Measurements from ENCODE around the gene SMCO1.
"Not testable (repeated sequence)": the region's sequence is repeated elsewhere in the genome, so short reads cannot be mapped to it uniquely, and the experiment has no call there.

The SMCO1 gene

DNA sequence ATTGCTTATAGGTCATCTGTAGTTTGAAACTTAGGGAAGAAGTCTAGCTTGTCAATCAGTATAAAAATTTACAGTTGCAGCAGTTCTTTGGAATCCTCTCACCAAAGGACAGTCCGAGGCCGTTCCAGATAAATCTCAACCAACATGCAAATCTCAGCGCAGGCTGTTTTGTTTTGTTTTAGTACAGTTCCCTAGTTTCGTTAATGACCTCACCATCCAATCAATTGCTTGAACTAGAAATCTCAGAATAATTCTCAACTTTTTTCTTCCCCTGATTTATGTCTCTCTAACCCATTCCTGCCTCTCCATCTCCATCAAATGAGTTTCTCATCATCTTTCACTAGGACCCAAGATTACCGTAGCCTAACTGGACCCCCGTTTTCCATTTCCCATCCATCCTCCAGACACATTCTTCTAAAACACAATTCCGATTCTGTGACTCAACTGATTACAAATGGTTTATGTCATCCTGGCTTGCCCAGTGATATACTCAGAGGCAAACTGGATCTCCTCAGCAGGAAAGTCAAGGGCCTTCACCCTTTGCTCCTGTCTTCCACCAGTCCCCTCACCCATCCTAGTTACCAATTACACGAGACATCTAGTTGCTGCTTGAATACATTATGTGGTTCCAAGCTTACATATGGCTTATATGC lies 1.3 kb downstream of the SMCO1 start:
- peaks cover 10% of the 10 kb centered on the region for H3K9me3 ChIP-seq (ENCODE audit: insufficient read depth, low read length)
- no peak for TF ChIP-seq ZNF274 (IDR thresholded peaks at IDR 0.05; ENCODE audit: low read depth, low read length)
- TF ChIP-seq YY1 (IDR thresholded peaks at IDR 0.05; ENCODE audit: insufficient read depth, insufficient read length), result no peak
- TF ChIP-seq SUZ12 (IDR thresholded peaks at IDR 0.05; ENCODE audit: extremely low read depth, insufficient read depth, insufficient read length), result no peak
- no peak for DNase-seq (ENCODE audit: low read depth, low spot score)
- H3K9ac ChIP-seq (ENCODE audit: insufficient read length, low read depth), result no peak overlapping the region
- H3K27me3 ChIP-seq (ENCODE audit: insufficient read depth, insufficient read length), result no peaks in the 10 kb centered on the region
- no peaks in the 10 kb centered on the region for H3K4me1 ChIP-seq (ENCODE audit: insufficient read depth, insufficient read length)
- no peaks in the 10 kb centered on the region for H3K36me3 ChIP-seq (ENCODE audit: insufficient read depth, insufficient read length, low read length)
- no peak overlapping the region for H3K4me3 ChIP-seq (ENCODE audit: insufficient read length, low read depth)

GRCh38 chr3:196511646-196512425 lies 3.3 kb downstream of the SMCO1 start:
- not testable (repeated sequence) for H3K9me3 ChIP-seq (ENCODE audit: insufficient read depth, low read length); DNase-seq (ENCODE audit: low read depth, low spot score); H3K27me3 ChIP-seq (ENCODE audit: insufficient read depth, insufficient read length); H3K4me1 ChIP-seq (ENCODE audit: insufficient read depth, insufficient read length); H3K4me3 ChIP-seq (ENCODE audit: insufficient read length, low read depth); H3K9ac ChIP-seq (ENCODE audit: insufficient read length, low read depth); H3K36me3 ChIP-seq (ENCODE audit: insufficient read depth, insufficient read length, low read length)

DNA sequence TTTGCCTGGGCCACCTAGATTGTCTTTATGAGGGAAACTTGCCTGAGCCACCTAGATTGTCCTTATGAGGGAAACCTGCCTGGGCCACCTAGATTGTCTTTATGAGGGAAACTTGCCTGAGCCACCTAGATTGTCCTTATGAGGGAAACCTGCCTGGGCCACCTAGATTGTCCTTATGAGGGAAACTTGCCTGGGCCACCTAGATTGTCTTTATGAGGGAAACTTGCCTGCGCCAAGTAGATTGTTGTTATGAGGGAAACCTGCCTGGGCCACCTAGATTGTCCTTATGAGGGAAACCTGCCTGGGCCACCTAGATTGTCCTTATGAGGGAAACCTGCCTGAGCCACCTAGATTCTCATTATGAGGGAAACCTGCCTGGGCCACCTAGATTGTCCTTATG lies 4.0 kb downstream of the SMCO1 start:
- H3K9ac ChIP-seq (ENCODE audit: insufficient read length, low read depth); H3K4me3 ChIP-seq (ENCODE audit: insufficient read length, low read depth); H3K4me1 ChIP-seq (ENCODE audit: insufficient read depth, insufficient read length); H3K36me3 ChIP-seq (ENCODE audit: insufficient read depth, insufficient read length, low read length); H3K27me3 ChIP-seq (ENCODE audit: insufficient read depth, insufficient read length); H3K9me3 ChIP-seq (ENCODE audit: insufficient read depth, low read length); DNase-seq (ENCODE audit: low read depth, low spot score): not testable (repeated sequence)

- H3K4me1 ChIP-seq (ENCODE audit: insufficient read depth, insufficient read length), result no peaks in the 10 kb centered on the region
- H3K4me3 ChIP-seq (ENCODE audit: insufficient read length, low read depth), result no peak overlapping the region
- no peaks in the 10 kb centered on the region for H3K36me3 ChIP-seq (ENCODE audit: insufficient read depth, insufficient read length, low read length)
- DNase-seq (ENCODE audit: low read depth, low spot score), result no peak
- H3K9me3 ChIP-seq (ENCODE audit: insufficient read depth, low read length), result peaks cover 7% of the 10 kb centered on the region; the same call in 1 of the 2 replicates
- TF ChIP-seq SUZ12 (IDR thresholded peaks at IDR 0.05; ENCODE audit: extremely low read depth, insufficient read depth, insufficient read length) (no peak), ZNF274 (IDR thresholded peaks at IDR 0.05; ENCODE audit: low read depth, low read length) (no peak), YY1 (IDR thresholded peaks at IDR 0.05; ENCODE audit: insufficient read depth, insufficient read length) (no peak)
- no peak overlapping the region for H3K9ac ChIP-seq (ENCODE audit: insufficient read length, low read depth)
- no peaks in the 10 kb centered on the region for H3K27me3 ChIP-seq (ENCODE audit: insufficient read depth, insufficient read length)
These were observed 8.5 kb downstream of the SMCO1 start for GRCh38 chr3:196506687-196507086.

GRCh38 chr3:196504556-196504955 lies 10.6 kb downstream of the SMCO1 start:
- Histone ChIP-seq H3K9ac (ENCODE audit: insufficient read length, low read depth) (peak overlapping the region; percentile 77), H3K36me3 (ENCODE audit: insufficient read depth, insufficient read length, low read length) (peaks cover 8% of the 10 kb centered on the region), H3K9me3 (ENCODE audit: insufficient read depth, low read length) (peaks cover 7% of the 10 kb centered on the region; the same call in 1 of the 2 replicates), H3K4me1 (ENCODE audit: insufficient read depth, insufficient read length) (peaks cover 2% of the 10 kb centered on the region), H3K4me3 (ENCODE audit: insufficient read length, low read depth) (no peak overlapping the region), H3K27me3 (ENCODE audit: insufficient read depth, insufficient read length) (no peaks in the 10 kb centered on the region)
- DNase-seq (ENCODE audit: low read depth, low spot score), result no peak
- TF ChIP-seq YY1 (IDR thresholded peaks at IDR 0.05; ENCODE audit: insufficient read depth, insufficient read length) (no peak), ZNF274 (IDR thresholded peaks at IDR 0.05; ENCODE audit: low read depth, low read length) (no peak), SUZ12 (IDR thresholded peaks at IDR 0.05; ENCODE audit: extremely low read depth, insufficient read depth, insufficient read length) (no peak)

DNA sequence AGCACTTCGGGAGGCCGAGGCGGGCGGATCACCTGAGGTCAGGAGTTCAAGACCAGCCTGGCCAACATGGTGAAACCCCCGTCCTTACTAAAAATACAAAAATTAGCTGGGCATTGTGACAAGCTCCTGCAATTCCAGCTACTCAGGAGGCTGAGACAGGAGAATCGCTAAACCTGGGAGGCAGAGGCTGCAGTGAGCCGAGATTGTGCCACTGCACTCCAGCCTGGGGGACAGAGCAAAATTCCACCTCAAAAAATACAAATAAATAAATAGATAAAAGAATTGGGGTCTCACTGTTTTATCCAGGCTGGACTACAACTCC lies 11.1 kb downstream of the SMCO1 start:
- not testable (repeated sequence) for H3K4me1 ChIP-seq (ENCODE audit: insufficient read depth, insufficient read length); H3K9me3 ChIP-seq (ENCODE audit: insufficient read depth, low read length); H3K27me3 ChIP-seq (ENCODE audit: insufficient read depth, insufficient read length); DNase-seq (ENCODE audit: low read depth, low spot score)
- Histone ChIP-seq H3K4me3 (ENCODE audit: insufficient read length, low read depth) (peak overlapping the region; percentile 9), H3K36me3 (ENCODE audit: insufficient read depth, insufficient read length, low read length) (peaks cover 12% of the 10 kb centered on the region), H3K9ac (ENCODE audit: insufficient read length, low read depth) (peak overlapping the region; percentile 77)

- peak; percentile 96 for DNase-seq (ENCODE audit: low read depth, low spot score)
- Histone ChIP-seq H3K36me3 (ENCODE audit: insufficient read depth, insufficient read length, low read length) (peaks cover 18% of the 10 kb centered on the region), H3K9me3 (ENCODE audit: insufficient read depth, low read length) (peaks cover 7% of the 10 kb centered on the region; the same call in 1 of the 2 replicates), H3K27me3 (ENCODE audit: insufficient read depth, insufficient read length) (no peaks in the 10 kb centered on the region), H3K4me1 (ENCODE audit: insufficient read depth, insufficient read length) (peaks cover 2% of the 10 kb centered on the region), H3K9ac (ENCODE audit: insufficient read length, low read depth) (peak within 1 kb of the TSS; percentile 94), H3K4me3 (ENCODE audit: insufficient read length, low read depth) (peak within 1 kb of the TSS; percentile 99)
- TF ChIP-seq YY1 (IDR thresholded peaks at IDR 0.05; ENCODE audit: insufficient read depth, insufficient read length) (no peak), ZNF274 (IDR thresholded peaks at IDR 0.05; ENCODE audit: low read depth, low read length) (no peak), SUZ12 (IDR thresholded peaks at IDR 0.05; ENCODE audit: extremely low read depth, insufficient read depth, insufficient read length) (no peak)
These were observed 11.7 kb downstream of the SMCO1 start, which contains the start of gene RNF168 for GRCh38 chr3:196503196-196504076. TSS of gene RNF168 (minus strand) at chr3:196503768. CDS start at chr3:196503173, 595 bp downstream.
